HEK293T (cell line): ENCODE data around the gene ID1.

Experiments used
- CTCF ChIA-PET: fragments of 350-600 bp; formaldehyde crosslinking; extraction: SDS; loops from one replicate; lab custom pipeline; 2021; ENCODE audit warnings: antibody characterized with exemption, inconsistent platforms; lab: Yijun Ruan, JAX
- POLR2A ChIA-PET: fragments of 350-600 bp; formaldehyde crosslinking; extraction: SDS; loops from one replicate; lab custom pipeline; 2020; ENCODE audit warnings: antibody characterized with exemption, inconsistent platforms; lab: Yijun Ruan, JAX
- DNase-seq: peaks from one replicate; pipeline ENCODE4 v3.0.0; 2012; ENCODE audit warnings: mixed read lengths; ENCODE audit errors: extremely low spot score
- ARNT ChIP-seq: fragments of 450-650 bp; IDR thresholded peaks from 2 replicates; pipeline ENCODE4 v1.6.1; 2017; ENCODE audit warnings: mild to moderate bottlenecking
- BHLHE40 ChIP-seq: fragments of 450-650 bp; IDR thresholded peaks from 2 replicates; pipeline ENCODE4 v1.6.1; 2016; ENCODE audit warnings: mild to moderate bottlenecking, moderate library complexity, borderline replicate concordance
- CTBP1 ChIP-seq: fragments of 450-650 bp; IDR thresholded peaks from 2 replicates; pipeline ENCODE4 v1.6.1; 2016; ENCODE audit warnings: borderline replicate concordance
- ELF4 ChIP-seq: fragments of 450-650 bp; IDR thresholded peaks from 2 replicates; pipeline ENCODE4 v1.6.1; 2017; ENCODE audit warnings: antibody characterized with exemption
- FOXA1 ChIP-seq: fragments of 450-650 bp; IDR thresholded peaks from 2 replicates; pipeline ENCODE4 v1.6.1; 2016; ENCODE audit warnings: mild to moderate bottlenecking
- FOXK2 ChIP-seq: fragments of 450-650 bp; IDR thresholded peaks from 2 replicates; pipeline ENCODE4 v1.6.1; 2016; ENCODE audit warnings: mild to moderate bottlenecking
- FOXM1 ChIP-seq: fragments of 450-650 bp; IDR thresholded peaks from 2 replicates; pipeline ENCODE4 v1.6.1; 2017; ENCODE audit warnings: mild to moderate bottlenecking, borderline replicate concordance
- HDGF ChIP-seq: fragments of 450-650 bp; IDR thresholded peaks from 2 replicates; pipeline ENCODE4 v1.6.1; 2017; ENCODE audit warnings: antibody characterized with exemption, borderline replicate concordance
- L3MBTL2 ChIP-seq: fragments of 450-650 bp; conservative IDR thresholded peaks from 2 replicates; pipeline ENCODE4 v1.6.1; 2016; ENCODE audit warnings: mild to moderate bottlenecking
- LEF1 ChIP-seq: fragments of 450-650 bp; IDR thresholded peaks from 2 replicates; pipeline ENCODE4 v1.6.1; 2017; ENCODE audit warnings: mild to moderate bottlenecking, borderline replicate concordance
- NFRKB ChIP-seq: fragments of 450-650 bp; IDR thresholded peaks from 2 replicates; pipeline ENCODE4 v1.6.1; 2016; ENCODE audit warnings: mild to moderate bottlenecking, moderate library complexity
- PKNOX1 ChIP-seq: fragments of 450-650 bp; IDR thresholded peaks from 2 replicates; pipeline ENCODE4 v1.6.1; 2016
- SP1 ChIP-seq: fragments of 450-650 bp; IDR thresholded peaks from 2 replicates; pipeline ENCODE4 v1.6.1; 2017
- SUZ12 ChIP-seq: fragments of 450-650 bp; IDR thresholded peaks from 2 replicates; pipeline ENCODE4 v1.6.1; 2016; ENCODE audit warnings: mild to moderate bottlenecking
- TARDBP ChIP-seq: fragments of 450-650 bp; IDR thresholded peaks from 2 replicates; pipeline ENCODE4 v1.6.1; 2016
- ZNF384 ChIP-seq: fragments of 450-650 bp; IDR thresholded peaks from 2 replicates; pipeline ENCODE4 v1.6.1; 2016

The ID1 gene

GRCh38 chr20:31564284-31564683, 40.8 kb upstream of the ID1 start:
- no peak for DNase-seq
- TF ChIP-seq TARDBP (no peak), FOXK2 (no peak), FOXA1 (no peak), SUZ12 (no peak), SP1 (no peak), PKNOX1 (no peak), HDGF (no peak), NFRKB (no peak), ARNT (no peak), BHLHE40 (no peak), ZNF384 (no peak), CTBP1 (no peak), L3MBTL2 (no peak), FOXM1 (no peak), LEF1 (no peak), ELF4 (no peak)
- ChIA-PET CTCF (interaction anchor here (5.1 kb wide), 1 partner anchor 48 kb away, joined by 119 read pairs; no protein-coding TSS in a partner anchor), POLR2A (no interaction called here)

GRCh38 chr20:31565699-31566318, 39.3 kb upstream of the ID1 start:
- no peak for DNase-seq
- ChIA-PET POLR2A (interaction anchor here (1.4 to 11.7 kb wide), 2 partner anchors 9 to 43 kb away, joined by 6 to 260 read pairs; partner anchors contain the start of gene ID1), CTCF (interaction anchor here (0.7 to 7.0 kb wide), 2 partner anchors 46 to 56 kb away, joined by 3 to 107 read pairs; no protein-coding TSS in a partner anchor)
- no peak for TF ChIP-seq L3MBTL2

- DNase-seq = no peak
- ChIA-PET POLR2A (interaction anchor here (1.4 to 11.7 kb wide), 2 partner anchors 10 to 42 kb away, joined by 6 to 260 read pairs; partner anchors contain the start of gene ID1), CTCF (interaction anchor here (7.0 kb wide), 1 partner anchor 46 kb away, joined by 107 read pairs; no protein-coding TSS in a partner anchor)
- no peak for TF ChIP-seq NFRKB
- TF ChIP-seq TARDBP = no peak
- TF ChIP-seq FOXM1 = no peak
- TF ChIP-seq ZNF384 = no peak
- TF ChIP-seq PKNOX1 = no peak
- TF ChIP-seq L3MBTL2 = no peak
- TF ChIP-seq LEF1 = no peak
- TF ChIP-seq SP1 = no peak
- TF ChIP-seq FOXK2 = no peak
- no peak for TF ChIP-seq SUZ12
- no peak for TF ChIP-seq FOXA1
- TF ChIP-seq ELF4 = no peak
- TF ChIP-seq ARNT = no peak
- TF ChIP-seq CTBP1 = no peak
- TF ChIP-seq HDGF = no peak
- no peak for TF ChIP-seq BHLHE40
These were observed 38.8 kb upstream of the ID1 start for GRCh38 chr20:31566319-31566657.

GRCh38 chr20:31566658-31567379, 38.3 kb upstream of the ID1 start:
- no peak for TF ChIP-seq FOXM1
- no peak for TF ChIP-seq LEF1
- no peak for TF ChIP-seq ELF4
- no peak for TF ChIP-seq BHLHE40
- TF ChIP-seq HDGF = no peak
- TF ChIP-seq SP1 = no peak
- TF ChIP-seq ARNT = no peak
- ChIA-PET POLR2A (interaction anchor here (1.4 to 11.7 kb wide), 2 partner anchors 10 to 42 kb away, joined by 6 to 260 read pairs; partner anchors contain the start of gene ID1), CTCF (interaction anchor here (1.1 to 7.0 kb wide), 4 partner anchors 9 to 157 kb away, joined by 3 to 107 read pairs (median 8); no protein-coding TSS in a partner anchor)
- no peak for DNase-seq

DNA sequence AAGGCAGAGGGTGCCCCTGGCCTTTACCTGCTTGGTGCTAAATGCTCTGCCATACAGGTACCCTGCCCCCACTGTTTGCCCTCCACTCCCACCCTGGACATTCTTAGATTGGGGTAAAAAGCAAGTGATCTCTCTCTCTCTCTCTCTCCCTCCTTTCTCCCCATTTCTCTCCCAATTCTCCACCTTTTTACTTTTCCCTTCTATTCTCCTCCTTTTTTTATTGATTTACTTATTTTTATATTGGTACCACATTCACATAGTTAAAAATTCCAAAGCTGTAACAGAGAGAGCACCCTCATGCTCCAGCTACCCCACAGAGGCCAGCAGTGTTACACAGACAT, 37.7 kb upstream of the ID1 start:
- TF ChIP-seq PKNOX1 = no peak
- TF ChIP-seq HDGF = no peak
- CTCF ChIA-PET = interaction anchor here (1.1 to 7.0 kb wide), 4 partner anchors 9 to 156 kb away, joined by 3 to 107 read pairs (median 8); no protein-coding TSS in a partner anchor
- DNase-seq = no peak
- POLR2A ChIA-PET = interaction anchor here (1.4 to 11.7 kb wide), 2 partner anchors 11 to 41 kb away, joined by 6 to 260 read pairs; partner anchors contain the start of gene ID1
